ENCODE measurements around the gene MEAK7.

The MEAK7 gene

DNA sequence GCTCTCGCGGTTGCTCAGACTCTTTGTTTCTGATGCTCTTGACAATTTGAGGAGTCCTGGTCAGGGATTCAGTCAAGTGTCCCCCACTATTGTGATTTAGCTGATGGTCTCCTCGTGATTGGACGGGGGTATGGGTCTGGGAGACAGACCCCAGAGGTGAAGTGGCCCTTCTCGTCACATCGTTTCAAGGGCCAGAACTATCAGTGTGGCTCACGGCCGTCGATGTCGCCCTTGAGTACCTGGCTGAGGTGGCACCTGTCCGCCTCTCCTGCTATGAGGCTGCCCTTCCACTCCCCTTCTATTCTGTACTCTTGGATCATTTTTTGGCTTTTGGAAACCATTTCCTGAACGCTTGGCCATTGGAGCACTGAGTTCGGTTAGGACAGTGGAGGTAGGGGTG lies 7.4 kb upstream of the MEAK7 start:
- DNase-seq (ENCODE audit: low read depth), result no peak

DNA sequence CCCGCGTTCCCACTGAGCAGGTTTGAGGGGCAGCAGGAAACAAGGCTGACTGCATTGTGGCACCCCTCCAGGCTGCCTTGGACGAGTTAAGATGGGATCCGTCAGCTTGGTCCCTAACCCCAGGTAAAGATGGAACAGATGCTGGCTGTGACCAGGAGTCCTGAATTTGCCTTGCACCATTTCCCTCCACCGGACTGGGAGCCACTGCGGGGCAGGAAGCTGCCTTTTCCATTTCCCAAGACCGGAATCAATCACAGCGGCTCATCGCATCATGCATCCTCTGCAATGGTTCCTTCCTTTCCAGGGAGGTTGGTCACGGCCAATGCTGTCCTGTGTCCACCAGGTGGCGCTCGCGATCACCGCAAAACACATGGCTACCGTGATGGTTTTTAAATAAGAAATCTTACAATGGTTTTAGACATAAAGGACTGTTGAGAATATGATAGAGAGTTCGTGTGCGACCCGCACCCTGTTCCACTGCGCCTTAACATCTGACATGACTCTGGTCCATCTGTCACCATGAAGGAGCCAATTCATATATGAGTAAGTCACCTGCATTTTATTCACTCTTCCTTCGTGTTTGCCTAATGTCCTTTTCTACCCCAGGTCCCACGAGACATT lies 6.8 kb upstream of the MEAK7 start:
- peak; percentile 86 for DNase-seq (ENCODE audit: low read depth)

GRCh38 chr16:84509032-84509950 lies 4.8 kb upstream of the MEAK7 start:
- no peak for DNase-seq (ENCODE audit: low read depth)

DNA sequence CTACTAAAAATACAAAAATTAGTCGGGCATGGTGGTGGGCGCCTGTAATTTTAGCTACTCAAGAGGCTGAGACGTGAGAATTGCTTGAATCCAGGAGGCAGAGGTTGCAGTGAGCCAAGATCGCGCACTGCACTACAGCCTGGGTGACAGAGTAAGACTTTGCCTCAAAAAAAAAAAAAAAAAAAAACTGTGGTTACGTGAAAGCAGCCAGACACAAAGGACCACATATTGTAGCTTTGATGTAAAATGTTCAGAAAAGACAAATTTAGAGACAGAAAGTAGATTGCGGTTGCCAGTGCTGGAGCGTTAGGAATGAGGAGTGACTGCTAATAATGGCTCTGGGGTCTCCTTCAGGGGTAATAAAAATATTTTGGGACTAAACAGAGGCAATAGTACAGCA lies 4.0 kb upstream of the MEAK7 start:
- DNase-seq (ENCODE audit: low read depth), result no peak

DNA sequence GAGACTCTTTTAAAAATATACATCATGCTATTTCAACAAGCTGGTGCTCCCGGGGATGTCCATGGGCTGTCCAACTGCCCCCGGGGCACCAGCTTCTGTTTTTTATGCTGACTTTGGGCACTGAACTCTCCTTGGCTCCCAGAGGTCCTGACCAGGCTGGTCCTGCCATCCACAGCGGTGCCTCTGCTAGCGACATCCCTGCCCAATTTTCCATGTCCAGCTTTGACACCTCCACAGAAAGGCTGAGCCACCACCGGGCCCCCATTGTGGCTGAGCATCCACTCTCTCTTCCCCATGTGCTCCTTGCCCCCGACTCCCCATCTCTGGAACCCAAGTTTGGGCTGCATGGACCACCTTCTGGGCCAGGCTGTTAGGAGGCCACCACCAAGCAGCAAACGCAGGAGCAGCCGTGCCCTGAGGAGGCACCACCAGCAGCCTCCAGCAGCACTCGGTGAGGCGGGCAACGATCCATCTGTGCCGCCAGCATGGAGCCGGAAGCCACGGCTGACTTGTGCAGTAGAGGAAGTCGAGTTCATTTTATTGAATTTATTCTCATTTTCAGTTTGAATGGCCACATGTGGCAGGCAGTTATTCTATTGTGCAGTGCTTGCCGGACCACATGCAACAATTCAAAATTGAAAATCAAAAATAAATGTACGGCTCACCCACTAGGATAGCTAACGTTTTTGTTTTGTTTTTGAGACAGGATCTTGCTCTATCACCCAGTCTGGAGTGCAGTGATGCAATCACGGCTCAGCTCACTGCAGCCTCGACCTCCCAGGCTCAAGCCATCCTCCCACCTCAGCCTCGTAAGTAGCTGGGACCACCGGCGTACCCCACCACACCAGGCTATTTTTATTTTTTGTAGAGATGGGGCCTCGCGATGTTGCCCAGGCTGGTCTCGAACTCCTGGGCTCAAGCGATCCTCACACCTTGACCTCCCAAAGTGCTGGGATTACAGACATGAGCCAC lies 2.8 kb upstream of the MEAK7 start:
- no peak for DNase-seq (ENCODE audit: low read depth)

DNA sequence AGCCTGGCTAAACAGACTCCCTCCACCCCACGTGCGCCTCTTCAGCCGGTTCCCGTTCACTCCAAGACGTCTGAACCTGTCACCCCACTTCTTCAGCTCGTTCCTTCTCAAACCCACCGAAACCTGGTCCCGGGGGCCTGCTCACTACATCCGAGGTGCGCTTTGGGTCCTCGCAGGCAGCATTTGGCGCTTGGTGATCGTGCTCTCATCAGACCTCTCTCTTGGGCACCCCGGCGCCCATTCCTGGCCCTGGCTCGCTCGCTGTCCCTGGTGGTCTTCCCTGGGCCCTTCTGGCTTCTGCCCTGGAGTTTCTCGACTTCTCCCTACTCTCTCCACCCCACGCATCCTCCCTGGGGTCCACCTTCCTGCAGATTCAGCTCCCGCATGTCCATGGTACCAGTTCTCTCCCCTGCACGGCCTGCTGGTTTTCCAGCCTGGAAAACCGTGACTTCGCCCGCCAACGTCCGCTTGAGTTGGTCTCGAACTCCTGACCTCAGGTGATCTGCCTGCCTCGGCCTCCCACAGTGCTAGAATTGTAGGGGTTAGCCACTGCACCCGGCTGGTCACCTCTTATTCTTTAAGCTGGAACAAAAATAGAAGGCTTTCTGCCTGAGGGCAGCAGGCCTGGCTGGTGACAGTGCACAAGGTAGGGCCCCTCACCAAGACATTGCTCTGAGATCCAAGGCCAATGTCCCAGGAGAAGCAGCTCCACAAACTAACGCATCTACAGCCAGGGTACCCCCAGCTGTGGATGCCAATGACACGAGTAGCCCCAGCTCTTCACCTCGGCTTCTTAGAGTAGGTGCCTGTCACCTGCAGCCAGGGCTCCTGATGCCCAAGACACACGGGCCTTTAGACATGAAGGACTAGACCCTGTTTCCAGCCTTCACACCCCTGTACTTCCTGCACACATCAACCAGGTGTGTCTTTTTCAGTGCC lies 1.1 kb upstream of the MEAK7 start:
- DNase-seq (ENCODE audit: low read depth), result no peak

- no peak for DNase-seq (ENCODE audit: low read depth)
Measured at GRCh38 chr16:84503751-84504395, 586 bp downstream of the MEAK7 start.

DNA sequence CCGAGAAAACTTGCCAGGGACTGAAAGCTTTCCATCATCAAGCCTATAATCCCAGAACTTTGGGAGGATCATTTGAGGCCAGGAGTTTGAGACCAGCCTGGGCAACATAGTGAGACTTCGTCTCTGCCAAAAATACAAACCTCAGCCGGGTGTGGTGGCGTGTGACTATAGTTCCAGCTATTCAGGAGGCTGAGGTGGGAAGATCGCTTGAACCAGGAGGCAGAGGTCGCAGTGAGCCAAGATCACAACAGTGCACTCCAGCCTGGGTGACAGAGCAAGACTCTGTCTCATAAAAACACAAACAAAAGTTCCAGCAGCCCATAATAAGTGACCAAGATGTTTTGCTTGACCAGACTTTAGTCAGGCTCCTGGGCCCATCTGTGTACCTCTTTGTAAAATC lies 1.9 kb downstream of the MEAK7 start:
- no peak for DNase-seq (ENCODE audit: low read depth)

DNA sequence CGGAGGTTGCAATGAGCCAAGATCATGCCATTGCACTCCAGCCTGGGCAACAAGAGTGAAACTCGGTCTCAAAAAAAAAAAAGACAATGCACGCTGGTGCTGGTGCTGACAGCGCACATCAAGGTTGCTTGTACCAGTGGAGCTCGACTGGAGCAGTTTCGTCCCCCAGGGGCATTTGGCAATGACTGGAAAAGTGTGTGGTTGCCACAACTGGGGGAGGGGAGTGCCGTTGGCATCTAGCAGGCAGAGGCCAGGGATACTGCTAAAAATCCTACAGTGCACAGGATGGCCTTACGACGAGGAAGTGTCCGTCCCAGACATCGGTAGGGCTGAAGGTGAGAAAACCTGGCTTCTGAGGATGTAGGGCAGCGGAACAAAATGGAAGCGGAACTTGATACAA lies 2.4 kb downstream of the MEAK7 start:
- DNase-seq (ENCODE audit: low read depth), result no peak

GRCh38 chr16:84501077-84501735 lies 3.3 kb downstream of the MEAK7 start:
- no peak for DNase-seq (ENCODE audit: low read depth)

- DNase-seq (ENCODE audit: low read depth), result no peak
Measured at GRCh38 chr16:84500531-84500930, 3.9 kb downstream of the MEAK7 start.

DNA sequence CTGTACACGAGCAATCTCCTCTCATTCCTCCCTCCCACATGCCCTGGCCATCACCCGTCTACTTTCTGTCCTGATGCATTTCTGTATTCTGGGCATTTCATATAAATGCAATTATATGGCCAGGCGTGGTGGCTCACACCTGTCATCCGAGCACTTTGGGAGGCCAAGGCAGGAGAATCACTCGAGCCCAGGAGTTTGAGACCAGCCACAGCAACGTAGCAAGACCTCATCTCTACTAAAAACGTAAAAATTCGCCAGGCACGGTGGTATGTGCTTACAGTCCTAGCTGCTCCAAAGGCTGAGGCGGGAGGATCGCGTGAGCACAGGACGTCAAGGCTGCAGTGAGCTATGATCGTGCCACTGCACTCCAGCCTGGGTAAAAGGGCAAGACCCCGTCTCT lies 4.8 kb downstream of the MEAK7 start:
- DNase-seq (ENCODE audit: low read depth), result no peak

- DNase-seq (ENCODE audit: low read depth), result no peak
Measured at GRCh38 chr16:84498859-84499620, 5.4 kb downstream of the MEAK7 start.

GRCh38 chr16:84498223-84498610 lies 6.2 kb downstream of the MEAK7 start:
- DNase-seq (ENCODE audit: low read depth), result no peak

- DNase-seq (ENCODE audit: low read depth), result no peak
Measured at GRCh38 chr16:84497418-84498222, 6.8 kb downstream of the MEAK7 start.

DNA sequence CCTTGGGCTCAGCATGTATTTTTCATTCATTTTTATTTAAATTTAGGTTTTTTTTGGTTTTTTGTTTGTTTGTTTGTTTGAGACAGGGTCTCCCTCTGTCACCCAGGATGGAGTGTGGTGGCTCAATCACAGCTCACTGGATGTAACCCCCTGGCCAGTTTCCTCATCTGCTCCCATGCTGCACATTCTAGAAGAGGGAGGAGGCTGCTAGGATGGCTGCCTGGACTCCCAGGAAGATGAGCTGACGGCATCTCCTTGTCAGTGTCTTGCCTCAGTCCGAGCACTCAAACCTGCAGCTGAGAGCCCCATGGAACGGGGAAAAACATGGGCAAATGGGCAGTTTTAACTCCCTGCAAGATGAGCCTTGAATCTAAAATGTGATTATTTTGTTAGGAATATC lies 7.5 kb downstream of the MEAK7 start:
- DNase-seq (ENCODE audit: low read depth), result no peak

GRCh38 chr16:84495506-84495905 lies 9.0 kb downstream of the MEAK7 start:
- no peak for DNase-seq (ENCODE audit: low read depth)

DNA sequence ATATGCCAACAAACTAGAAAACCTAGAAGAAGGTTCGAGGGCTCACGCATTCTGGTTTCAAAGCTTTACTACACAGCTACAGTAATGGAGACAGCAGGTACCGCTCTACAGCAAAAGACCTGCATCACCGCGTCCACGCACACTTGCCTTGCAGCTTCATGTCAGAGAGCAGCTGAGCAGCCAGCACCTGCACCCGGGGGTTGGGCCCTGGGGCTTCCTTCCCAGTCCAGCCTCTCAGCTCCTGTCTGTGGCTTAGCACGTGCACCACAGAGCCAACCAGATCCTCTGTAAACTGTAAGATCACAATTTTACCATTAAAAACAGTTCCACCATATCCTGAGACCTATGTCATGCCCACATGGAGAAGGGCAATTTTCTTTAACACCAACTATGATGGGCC lies 15.3 kb downstream of the MEAK7 start:
- DNase-seq (ENCODE audit: low read depth), result no peak

GRCh38 chr16:84487358-84487757 lies 17.1 kb downstream of the MEAK7 start:
- DNase-seq (ENCODE audit: low read depth), result no peak

Data from activated T-cell treated with anti-CD3 and anti-CD28 coated beads for 1 hour (primary cell).